Measurements from ENCODE around the gene EXOC3L1.

Gene EXOC3L1

DNA sequence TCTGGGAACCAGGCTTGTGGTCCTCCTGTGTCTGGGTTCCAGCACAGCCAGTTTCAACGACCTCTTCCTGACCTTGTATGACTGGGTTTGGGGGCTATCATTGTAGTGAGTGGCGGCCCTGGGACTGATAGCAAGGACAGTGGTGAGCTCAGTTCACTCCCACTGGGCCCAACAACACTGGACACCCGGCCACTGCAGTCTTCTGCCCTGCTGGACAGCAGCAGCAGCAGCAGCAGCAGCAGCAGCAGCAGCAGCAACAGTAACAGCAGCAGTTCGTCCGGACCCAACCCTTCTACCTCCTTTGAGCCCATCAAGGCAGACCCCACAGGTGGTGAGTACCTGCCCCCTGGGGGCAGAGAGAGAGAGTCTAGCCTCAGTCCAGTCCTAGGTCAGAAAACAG is 5.7 kb upstream of the EXOC3L1 start:
- H3K9me3 ChIP-seq (ENCODE audit: control insufficient read depth, insufficient read depth, low read depth, low read length), result no peaks in the 10 kb centered on the region
- no peak overlapping the region for H3K4me3 ChIP-seq (ENCODE audit: low read depth, low read length)
- ChIA-PET CTCF (interaction anchor here (1.5 kb wide), 1 partner anchor 31 kb away, joined by 4 read pairs; the partner anchor contains the start of gene TMEM208), POLR2A (interaction anchor here (0.9 kb wide), 1 partner anchor 13 kb away, joined by 3 read pairs; no protein-coding TSS in a partner anchor)
- H3K27ac ChIP-seq (ENCODE audit: extremely low read depth, low read depth, low read length), result no peak overlapping the region
- peaks cover 7% of the 10 kb centered on the region for H3K4me1 ChIP-seq (ENCODE audit: control insufficient read depth, insufficient read depth, low read length)
- TF ChIP-seq ZBTB17 (tag by site-specific recombination; IDR thresholded peaks at IDR 0.05) (no peak), ZBTB8A (tag by site-specific recombination; IDR thresholded peaks at IDR 0.05) (no peak), ZBTB20 (tag by site-specific recombination; IDR thresholded peaks at IDR 0.05) (no peak), KLF7 (tag by site-specific recombination; IDR thresholded peaks at IDR 0.05; ENCODE audit: borderline replicate concordance) (no peak), ZNF433 (tag by site-specific recombination; IDR thresholded peaks at IDR 0.05; ENCODE audit: low read depth) (no peak), GLIS1 (tag by site-specific recombination; IDR thresholded peaks at IDR 0.05) (peak; percentile 45; the same call in 1 of the 2 replicates)
- peaks cover 7 to 72% of the 10 kb centered on the region in 2 experiments; a peak in 2 of 3 replicates for H3K36me3 ChIP-seq (ENCODE audit: control insufficient read depth in 2 of 2, insufficient read depth in 1 of 2, low read length in 2 of 2)

DNA sequence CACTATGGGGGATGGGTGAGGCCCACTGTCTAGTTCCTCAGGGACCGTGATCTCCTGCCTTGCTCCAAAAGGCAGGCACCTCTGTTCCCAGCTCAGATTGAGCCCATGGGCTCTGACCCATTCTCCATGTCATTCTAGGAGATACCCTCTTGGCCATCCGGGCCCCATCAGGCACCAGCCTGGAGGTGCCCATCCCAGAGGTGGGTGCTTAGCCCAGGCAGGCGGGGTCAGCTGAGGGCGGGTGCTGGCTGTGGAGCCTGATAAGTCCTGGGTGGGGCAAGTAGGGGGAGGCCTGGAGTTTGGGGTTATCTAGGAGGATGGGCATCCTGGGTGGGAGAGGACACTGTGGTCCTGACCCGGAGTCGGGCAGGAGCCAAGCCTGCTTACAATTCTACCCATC is 4.3 kb upstream of the EXOC3L1 start:
- H3K4me1 ChIP-seq (ENCODE audit: control insufficient read depth, insufficient read depth, low read length), result peaks cover 7% of the 10 kb centered on the region
- no peak for TF ChIP-seq SP3 (tag by site-specific recombination; IDR thresholded peaks at IDR 0.05)
- peak; percentile 50; the same call in 1 of the 2 replicates for TF ChIP-seq KLF1 (tag by site-specific recombination; IDR thresholded peaks at IDR 0.05)
- TF ChIP-seq ZNF560 (tag by site-specific recombination; IDR thresholded peaks at IDR 0.05; ENCODE audit: borderline replicate concordance), result no peak
- TF ChIP-seq HOXC10 (CRISPR knock-in tag; IDR thresholded peaks at IDR 0.05), result no peak
- POLR2A ChIA-PET, result interaction anchor here (1.3 to 1.4 kb wide), 2 partner anchors 10 to 14 kb away, joined by 3 to 4 read pairs; no protein-coding TSS in a partner anchor
- H3K9me3 ChIP-seq (ENCODE audit: control insufficient read depth, insufficient read depth, low read depth, low read length), result no peaks in the 10 kb centered on the region
- CTCF ChIA-PET, result interaction anchor here (0.7 kb wide), 1 partner anchor 176 kb away, joined by 3 read pairs; no protein-coding TSS in a partner anchor
- H3K27ac ChIP-seq (ENCODE audit: extremely low read depth, low read depth, low read length), result no peak overlapping the region
- peaks cover 7 to 63% of the 10 kb centered on the region in 2 experiments; a peak in 2 of 3 replicates for H3K36me3 ChIP-seq (ENCODE audit: control insufficient read depth in 2 of 2, insufficient read depth in 1 of 2, low read length in 2 of 2)
- H3K4me3 ChIP-seq (ENCODE audit: low read depth, low read length), result no peak overlapping the region

DNA sequence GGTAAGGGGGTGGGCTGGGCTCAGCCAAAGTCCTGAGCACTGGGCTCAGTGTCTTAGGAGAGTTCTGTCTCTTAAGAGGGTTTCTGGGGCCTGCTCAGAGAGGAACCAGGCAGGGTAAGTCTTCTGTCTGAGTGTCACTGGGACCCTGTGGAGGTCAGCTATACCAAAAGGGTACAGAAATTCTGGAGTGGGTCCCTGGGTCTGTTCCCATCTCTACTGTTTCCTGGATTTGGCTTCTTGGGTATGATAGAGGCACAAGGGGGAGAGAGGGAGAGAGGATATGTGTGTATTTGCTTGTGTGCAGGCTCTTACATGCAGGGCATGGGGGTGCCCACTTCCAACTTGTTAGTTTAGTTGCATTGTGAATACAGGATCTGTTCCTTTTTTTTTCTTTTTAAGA is 3.6 kb upstream of the EXOC3L1 start:
- ChIA-PET CTCF (interaction anchor here (1.5 to 1.6 kb wide), 2 partner anchors 53 to 67 kb away, joined by 3 to 6 read pairs; no protein-coding TSS in a partner anchor), POLR2A (interaction anchor here (1.3 to 1.7 kb wide), 4 partner anchors 8 to 17 kb away, joined by 4 to 5 read pairs (median 4); no protein-coding TSS in a partner anchor)
- no peak overlapping the region for H3K27ac ChIP-seq (ENCODE audit: extremely low read depth, low read depth, low read length)
- TF ChIP-seq, protein P1, sequence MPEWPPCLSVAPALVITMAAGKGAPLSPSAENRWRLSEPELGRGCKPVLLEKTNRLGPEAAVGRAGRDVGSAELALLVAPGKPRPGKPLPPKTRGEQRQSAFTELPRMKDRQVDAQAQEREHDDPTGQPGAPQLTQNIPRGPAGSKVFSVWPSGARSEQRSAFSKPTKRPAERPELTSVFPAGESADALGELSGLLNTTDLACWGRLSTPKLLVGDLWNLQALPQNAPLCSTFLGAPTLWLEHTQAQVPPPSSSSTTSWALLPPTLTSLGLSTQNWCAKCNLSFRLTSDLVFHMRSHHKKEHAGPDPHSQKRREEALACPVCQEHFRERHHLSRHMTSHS (tag by site-specific recombination; IDR thresholded peaks at IDR 0.05), result no peak
- TF ChIP-seq, protein P2, sequence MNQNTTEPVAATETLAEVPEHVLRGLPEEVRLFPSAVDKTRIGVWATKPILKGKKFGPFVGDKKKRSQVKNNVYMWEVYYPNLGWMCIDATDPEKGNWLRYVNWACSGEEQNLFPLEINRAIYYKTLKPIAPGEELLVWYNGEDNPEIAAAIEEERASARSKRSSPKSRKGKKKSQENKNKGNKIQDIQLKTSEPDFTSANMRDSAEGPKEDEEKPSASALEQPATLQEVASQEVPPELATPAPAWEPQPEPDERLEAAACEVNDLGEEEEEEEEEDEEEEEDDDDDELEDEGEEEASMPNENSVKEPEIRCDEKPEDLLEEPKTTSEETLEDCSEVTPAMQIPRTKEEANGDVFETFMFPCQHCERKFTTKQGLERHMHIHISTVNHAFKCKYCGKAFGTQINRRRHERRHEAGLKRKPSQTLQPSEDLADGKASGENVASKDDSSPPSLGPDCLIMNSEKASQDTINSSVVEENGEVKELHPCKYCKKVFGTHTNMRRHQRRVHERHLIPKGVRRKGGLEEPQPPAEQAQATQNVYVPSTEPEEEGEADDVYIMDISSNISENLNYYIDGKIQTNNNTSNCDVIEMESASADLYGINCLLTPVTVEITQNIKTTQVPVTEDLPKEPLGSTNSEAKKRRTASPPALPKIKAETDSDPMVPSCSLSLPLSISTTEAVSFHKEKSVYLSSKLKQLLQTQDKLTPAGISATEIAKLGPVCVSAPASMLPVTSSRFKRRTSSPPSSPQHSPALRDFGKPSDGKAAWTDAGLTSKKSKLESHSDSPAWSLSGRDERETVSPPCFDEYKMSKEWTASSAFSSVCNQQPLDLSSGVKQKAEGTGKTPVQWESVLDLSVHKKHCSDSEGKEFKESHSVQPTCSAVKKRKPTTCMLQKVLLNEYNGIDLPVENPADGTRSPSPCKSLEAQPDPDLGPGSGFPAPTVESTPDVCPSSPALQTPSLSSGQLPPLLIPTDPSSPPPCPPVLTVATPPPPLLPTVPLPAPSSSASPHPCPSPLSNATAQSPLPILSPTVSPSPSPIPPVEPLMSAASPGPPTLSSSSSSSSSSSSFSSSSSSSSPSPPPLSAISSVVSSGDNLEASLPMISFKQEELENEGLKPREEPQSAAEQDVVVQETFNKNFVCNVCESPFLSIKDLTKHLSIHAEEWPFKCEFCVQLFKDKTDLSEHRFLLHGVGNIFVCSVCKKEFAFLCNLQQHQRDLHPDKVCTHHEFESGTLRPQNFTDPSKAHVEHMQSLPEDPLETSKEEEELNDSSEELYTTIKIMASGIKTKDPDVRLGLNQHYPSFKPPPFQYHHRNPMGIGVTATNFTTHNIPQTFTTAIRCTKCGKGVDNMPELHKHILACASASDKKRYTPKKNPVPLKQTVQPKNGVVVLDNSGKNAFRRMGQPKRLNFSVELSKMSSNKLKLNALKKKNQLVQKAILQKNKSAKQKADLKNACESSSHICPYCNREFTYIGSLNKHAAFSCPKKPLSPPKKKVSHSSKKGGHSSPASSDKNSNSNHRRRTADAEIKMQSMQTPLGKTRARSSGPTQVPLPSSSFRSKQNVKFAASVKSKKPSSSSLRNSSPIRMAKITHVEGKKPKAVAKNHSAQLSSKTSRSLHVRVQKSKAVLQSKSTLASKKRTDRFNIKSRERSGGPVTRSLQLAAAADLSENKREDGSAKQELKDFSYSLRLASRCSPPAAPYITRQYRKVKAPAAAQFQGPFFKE (tag by site-specific recombination; IDR thresholded peaks at IDR 0.05; ENCODE audit: borderline replicate concordance), result no peak
- TF ChIP-seq, protein P3, sequence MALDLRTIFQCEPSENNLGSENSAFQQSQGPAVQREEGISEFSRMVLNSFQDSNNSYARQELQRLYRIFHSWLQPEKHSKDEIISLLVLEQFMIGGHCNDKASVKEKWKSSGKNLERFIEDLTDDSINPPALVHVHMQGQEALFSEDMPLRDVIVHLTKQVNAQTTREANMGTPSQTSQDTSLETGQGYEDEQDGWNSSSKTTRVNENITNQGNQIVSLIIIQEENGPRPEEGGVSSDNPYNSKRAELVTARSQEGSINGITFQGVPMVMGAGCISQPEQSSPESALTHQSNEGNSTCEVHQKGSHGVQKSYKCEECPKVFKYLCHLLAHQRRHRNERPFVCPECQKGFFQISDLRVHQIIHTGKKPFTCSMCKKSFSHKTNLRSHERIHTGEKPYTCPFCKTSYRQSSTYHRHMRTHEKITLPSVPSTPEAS (tag by site-specific recombination; IDR thresholded peaks at IDR 0.05), result no peak
- no peak for TF ChIP-seq ZNF670 (tag by site-specific recombination; IDR thresholded peaks at IDR 0.05; ENCODE audit: low read depth)
- TF ChIP-seq, protein P4, sequence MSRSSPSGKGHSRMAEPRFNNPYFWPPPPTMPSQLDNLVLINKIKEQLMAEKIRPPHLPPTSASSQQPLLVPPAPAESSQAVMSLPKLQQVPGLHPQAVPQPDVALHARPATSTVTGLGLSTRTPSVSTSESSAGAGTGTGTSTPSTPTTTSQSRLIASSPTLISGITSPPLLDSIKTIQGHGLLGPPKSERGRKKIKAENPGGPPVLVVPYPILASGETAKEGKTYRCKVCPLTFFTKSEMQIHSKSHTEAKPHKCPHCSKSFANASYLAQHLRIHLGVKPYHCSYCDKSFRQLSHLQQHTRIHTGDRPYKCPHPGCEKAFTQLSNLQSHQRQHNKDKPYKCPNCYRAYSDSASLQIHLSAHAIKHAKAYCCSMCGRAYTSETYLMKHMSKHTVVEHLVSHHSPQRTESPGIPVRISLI (tag by site-specific recombination; IDR thresholded peaks at IDR 0.05), result no peak
- no peaks in the 10 kb centered on the region for H3K9me3 ChIP-seq (ENCODE audit: control insufficient read depth, insufficient read depth, low read depth, low read length)
- peaks cover 7% of the 10 kb centered on the region for H3K4me1 ChIP-seq (ENCODE audit: control insufficient read depth, insufficient read depth, low read length)
- no peak overlapping the region for H3K4me3 ChIP-seq (ENCODE audit: low read depth, low read length)
- H3K36me3 ChIP-seq (ENCODE audit: control insufficient read depth in 2 of 2, insufficient read depth in 1 of 2, low read length in 2 of 2), result peaks cover 7 to 58% of the 10 kb centered on the region in 2 experiments; a peak in 2 of 3 replicates

Data from HEK293 (cell line).